ENCODE data around the gene SERINC5. TPM values are rescaled to one million over a fixed set of nuclear protein-coding genes. Genes with fewer than 3 reads are reported as not detected.

Gene SERINC5
- total and polyA plus RNA-seq, 3 donors from 2014 or later: 62.3 to 217 (median 158) TPM

DNA sequence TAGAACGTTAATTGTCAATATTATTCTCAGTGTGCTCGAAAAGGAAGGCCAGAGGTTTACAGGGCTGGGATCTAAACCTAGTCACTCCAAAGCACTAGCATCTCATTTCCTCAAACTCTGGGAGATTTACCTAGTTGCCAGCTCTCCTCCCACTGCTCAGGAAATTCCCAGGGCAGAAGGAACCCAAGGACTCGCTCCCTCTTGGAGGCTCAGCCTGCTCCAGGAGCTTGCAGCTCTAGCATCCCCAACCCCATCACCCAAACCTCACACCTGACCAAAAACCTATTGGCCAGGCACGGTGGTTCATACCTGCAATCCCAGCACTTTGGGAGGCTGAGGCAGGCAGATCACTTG, 26.0 kb downstream of the SERINC5 start:
- no peaks in the 10 kb centered on the region for H3K27me3 ChIP-seq
- H3K4me1 ChIP-seq: peaks cover 9% of the 10 kb centered on the region
- no peak overlapping the region for H3K4me3 ChIP-seq
- no peaks in the 10 kb centered on the region for H3K36me3 ChIP-seq (ENCODE audit: low read depth, missing control alignments)
- no peak for TF ChIP-seq POLR2A (IDR thresholded peaks at IDR 0.05)
- TF ChIP-seq CTCF (IDR thresholded peaks at IDR 0.05): no peak
- intact Hi-C loops (cut with DNase I; ENCODE audit: low total_unique reads): no loop called here
- WGBS, 2 donors: 33 to 35% methylated on average over 4 of the region's 4 CpGs
- H3K27ac ChIP-seq: no peak overlapping the region
- DNase-seq: no peak
- H3K9me3 ChIP-seq: no peaks in the 10 kb centered on the region

DNA sequence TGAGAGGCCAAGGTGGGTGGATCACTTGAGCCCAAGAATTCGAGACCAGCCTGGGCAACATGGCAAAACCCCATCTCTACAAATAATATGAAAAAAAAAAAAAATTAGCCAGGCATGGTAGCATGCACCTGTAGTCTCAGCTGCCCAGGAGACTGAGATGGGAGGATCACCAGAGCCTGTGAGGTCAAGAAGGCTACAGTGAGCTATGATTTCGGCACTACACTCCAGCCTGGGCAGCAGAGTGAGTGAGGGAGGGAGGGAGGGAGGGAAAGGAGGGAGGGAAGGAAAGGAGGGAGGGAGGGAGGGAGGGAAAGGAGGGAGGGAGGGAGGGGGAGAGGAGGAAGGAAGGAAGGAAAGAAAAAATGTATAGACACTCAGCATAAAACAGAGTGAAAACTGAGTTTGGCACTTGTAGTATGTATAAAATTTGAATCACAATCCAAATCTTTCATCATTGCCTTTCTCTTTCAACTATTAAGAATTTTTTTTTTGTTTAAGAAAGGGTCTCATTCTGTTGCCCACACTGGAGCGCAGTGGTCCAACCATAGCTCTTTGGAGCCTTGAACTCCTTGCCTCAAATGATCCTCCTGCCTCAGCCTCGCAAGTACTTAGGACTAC, 27.8 kb downstream of the SERINC5 start:
- DNase-seq: no peak
- Histone ChIP-seq H3K27me3 (no peaks in the 10 kb centered on the region), H3K4me1 (peaks cover 9% of the 10 kb centered on the region), H3K27ac (no peak overlapping the region), H3K36me3 (ENCODE audit: low read depth, missing control alignments) (no peaks in the 10 kb centered on the region), H3K4me3 (no peak overlapping the region), H3K9me3 (no peaks in the 10 kb centered on the region)
- intact Hi-C loops (cut with DNase I; ENCODE audit: low total_unique reads): no loop called here
- 70 to 75% methylated on average over 4 of the region's 4 CpGs for WGBS, 2 donors
- TF ChIP-seq CTCF (IDR thresholded peaks at IDR 0.05): no peak
- no peak for TF ChIP-seq POLR2A (IDR thresholded peaks at IDR 0.05)

DNA sequence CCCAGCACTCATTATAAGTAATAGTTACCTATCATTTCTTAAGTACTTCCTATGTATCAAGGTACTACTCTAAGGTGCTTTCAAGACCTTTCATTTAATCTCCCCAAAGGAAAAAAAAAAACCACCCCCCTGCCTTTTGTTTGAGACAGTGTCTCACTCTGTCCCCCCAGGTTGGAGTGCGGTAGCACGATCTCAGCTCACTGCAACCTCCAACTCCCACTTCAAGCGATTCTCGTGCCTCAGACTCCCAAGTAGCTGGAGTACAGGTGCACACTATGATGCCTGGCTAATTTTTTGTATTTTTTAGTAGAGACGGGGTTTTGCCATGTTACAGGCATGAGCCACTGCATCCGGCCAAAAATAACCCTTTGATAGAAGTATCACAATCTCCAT, 29.9 kb downstream of the SERINC5 start:
- 64 to 82% methylated on average over 6 of the region's 6 CpGs for WGBS, 2 donors
- intact Hi-C loops (cut with DNase I; ENCODE audit: low total_unique reads): no loop called here
- no peak for DNase-seq
- no peak overlapping the region for H3K4me3 ChIP-seq
- H3K4me1 ChIP-seq: peaks cover 9% of the 10 kb centered on the region
- H3K9me3 ChIP-seq: no peaks in the 10 kb centered on the region
- no peak for TF ChIP-seq POLR2A (IDR thresholded peaks at IDR 0.05)
- TF ChIP-seq CTCF (IDR thresholded peaks at IDR 0.05): no peak
- H3K27ac ChIP-seq: no peak overlapping the region
- H3K27me3 ChIP-seq: no peaks in the 10 kb centered on the region
- no peaks in the 10 kb centered on the region for H3K36me3 ChIP-seq (ENCODE audit: low read depth, missing control alignments)

GRCh38 chr5:80225189-80225933, 30.5 kb downstream of the SERINC5 start:
- H3K4me1 ChIP-seq: peaks cover 9% of the 10 kb centered on the region
- WGBS, 2 donors: 68 to 75% methylated on average over 6 of the region's 6 CpGs

More at GRCh38 chr5:80225189-80225933, 30.5 kb downstream of the SERINC5 start:
- no peak for DNase-seq
- intact Hi-C loops (cut with DNase I; ENCODE audit: low total_unique reads): no loop called here
- Histone ChIP-seq H3K4me3 (no peak overlapping the region), H3K27me3 (no peaks in the 10 kb centered on the region), H3K9me3 (no peaks in the 10 kb centered on the region), H3K36me3 (ENCODE audit: low read depth, missing control alignments) (no peaks in the 10 kb centered on the region), H3K27ac (no peak overlapping the region)
- TF ChIP-seq POLR2A (IDR thresholded peaks at IDR 0.05) (no peak), CTCF (IDR thresholded peaks at IDR 0.05) (no peak)

Measured in testis (tissue), 3 donors.